GM12892 (cell line): ENCODE measurements around the gene LRWD1.
"Not testable (repeated sequence)": the region's sequence is repeated elsewhere in the genome, so short reads cannot be mapped to it uniquely, and the experiment has no call there.

Experiments
- DNase-seq: peaks from one replicate; pipeline ENCODE4 v3.0.0; 2011; ENCODE audit not compliant: insufficient read length
- FAIRE-seq: peaks from 2 replicates; lab custom pipeline; 2011; peaks lifted over from hg19 to GRCh38; lab: Jason Lieb, UNC

LRWD1 gene

DNA sequence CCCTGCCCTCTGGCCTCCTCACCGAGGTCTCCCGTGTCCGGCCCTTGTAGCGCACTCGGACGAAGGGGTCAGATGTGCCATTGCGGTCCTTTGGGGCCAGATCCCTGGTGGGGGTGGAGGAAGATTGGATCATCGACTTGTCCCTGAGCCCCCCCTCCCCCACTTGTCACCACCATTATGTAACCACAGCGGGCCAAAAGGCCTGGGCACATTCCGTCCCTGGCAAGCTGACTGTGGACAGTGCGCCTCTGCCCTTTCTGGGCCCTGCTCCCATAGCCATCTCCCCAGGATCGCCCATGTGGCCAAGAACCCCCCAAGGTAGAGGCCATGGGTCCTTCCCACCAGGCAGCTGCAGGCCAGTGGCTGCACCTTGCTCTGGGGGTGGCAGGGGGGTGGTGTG, 38.4 kb downstream of the LRWD1 start:
- FAIRE-seq, DNase-seq: not testable (repeated sequence)

DNA sequence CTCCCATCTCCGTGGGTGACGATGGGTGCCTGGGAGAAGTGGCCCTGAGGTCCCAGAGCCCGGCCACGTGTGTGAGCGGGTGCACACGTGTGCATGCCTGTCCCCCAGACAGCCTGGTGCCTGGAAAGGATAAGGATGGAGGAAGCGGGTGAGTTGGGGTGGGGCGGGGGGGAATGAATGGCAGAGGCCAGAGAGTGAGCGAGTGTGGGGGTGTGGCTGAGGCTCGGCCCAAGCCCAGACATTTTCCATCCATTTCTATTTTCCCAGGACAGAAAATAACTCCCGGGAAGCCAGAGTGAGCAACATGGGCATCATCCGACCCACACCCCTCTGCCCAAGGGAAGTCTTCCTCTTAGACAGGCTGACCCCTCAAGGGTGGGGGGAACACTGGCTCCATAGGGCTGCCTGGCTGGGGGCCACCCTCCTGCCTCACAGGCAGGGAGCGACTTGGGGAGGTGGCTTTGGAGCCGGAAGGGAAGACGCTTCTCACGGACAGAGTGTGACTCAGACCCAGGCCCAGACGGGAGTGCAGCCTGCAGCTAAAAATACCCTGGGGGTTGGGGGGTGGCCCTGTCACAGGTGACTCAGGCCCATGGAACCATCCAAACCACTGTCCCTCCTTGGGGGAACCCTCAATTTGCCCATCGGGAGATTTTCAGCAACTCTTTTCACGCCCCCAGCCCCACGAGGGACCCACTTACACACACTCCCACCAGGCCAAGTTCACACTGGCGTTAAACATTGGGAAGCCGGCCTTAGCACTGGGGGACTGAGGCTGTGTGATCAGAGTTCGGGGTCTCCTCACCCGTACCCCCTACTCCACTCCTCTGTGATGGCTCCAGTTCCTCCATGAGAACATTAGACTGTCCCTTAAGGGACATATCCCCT, 40.8 kb downstream of the LRWD1 start:
- DNase-seq, FAIRE-seq: not testable (repeated sequence)

DNA sequence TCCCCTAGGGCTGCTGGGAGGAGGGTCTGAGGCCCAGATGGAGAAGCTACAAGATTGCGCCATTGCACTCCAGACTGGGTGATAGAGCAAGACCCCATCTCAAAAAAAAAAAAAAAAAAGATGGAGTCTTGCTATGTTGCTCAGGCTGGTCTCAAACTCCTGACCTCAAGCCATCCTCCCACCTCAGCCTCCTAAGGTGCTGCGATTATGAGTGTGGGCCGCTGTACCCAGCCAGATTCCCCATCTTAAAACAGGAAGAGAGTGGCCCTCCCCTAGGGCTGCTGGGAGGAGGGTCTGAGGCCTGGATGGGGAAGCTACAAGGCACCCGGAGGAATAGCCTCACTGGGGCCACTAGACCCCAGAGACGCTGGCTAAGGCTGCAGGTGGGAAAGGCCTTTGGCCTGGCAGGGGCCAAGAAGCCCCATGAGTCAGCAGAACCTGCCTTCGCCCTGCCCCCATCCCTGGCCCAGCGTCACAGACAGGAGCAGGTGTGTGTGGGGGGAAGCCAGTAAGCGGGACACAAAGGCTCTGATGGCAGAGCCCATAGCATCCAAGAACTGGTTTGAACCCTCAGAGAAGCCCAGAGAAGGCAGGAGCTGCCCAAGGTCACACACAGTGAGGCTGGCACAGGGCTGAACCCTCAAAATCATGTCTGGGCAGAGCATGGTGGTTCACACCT, 42.8 kb downstream of the LRWD1 start:
- not testable (repeated sequence) for DNase-seq, FAIRE-seq

GRCh38 chr7:102510575-102510974, 45.8 kb downstream of the LRWD1 start:
- not testable (repeated sequence) for FAIRE-seq, DNase-seq

DNA sequence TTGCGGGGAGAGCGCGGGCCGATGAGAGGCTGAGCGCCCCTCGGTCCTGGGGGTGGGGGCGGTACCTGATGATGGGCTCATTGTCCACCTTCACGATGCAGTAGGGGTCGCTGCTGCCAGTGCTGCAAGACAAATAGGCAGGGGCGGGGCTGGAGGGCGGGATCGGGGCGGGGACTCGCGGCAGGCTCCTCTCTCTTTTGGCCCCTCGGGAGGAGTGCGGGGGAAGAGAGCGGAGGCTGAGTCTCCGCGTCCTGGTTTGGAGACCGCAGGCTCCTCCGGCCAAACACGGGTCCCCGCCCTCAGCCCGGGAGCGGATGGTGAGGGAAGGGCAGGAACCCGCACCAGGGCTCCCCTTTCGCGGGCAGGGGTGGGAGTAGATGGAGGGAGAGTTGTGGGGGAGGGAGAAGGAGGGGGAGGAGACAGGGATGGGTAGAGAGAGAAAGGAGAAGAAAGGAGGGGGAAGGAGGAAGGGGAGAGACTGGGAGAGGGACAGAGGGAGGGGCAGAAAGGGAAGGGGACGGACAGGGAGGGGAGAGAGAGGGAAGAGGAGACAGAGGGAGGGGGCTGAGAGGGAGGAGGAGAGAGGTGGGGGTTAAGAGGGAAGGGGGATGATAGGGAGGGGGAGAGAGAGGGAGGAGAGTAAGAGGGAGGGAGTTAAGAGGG, 47.2 kb downstream of the LRWD1 start:
- FAIRE-seq: peak; percentile 87
- DNase-seq: not testable (repeated sequence)

DNA sequence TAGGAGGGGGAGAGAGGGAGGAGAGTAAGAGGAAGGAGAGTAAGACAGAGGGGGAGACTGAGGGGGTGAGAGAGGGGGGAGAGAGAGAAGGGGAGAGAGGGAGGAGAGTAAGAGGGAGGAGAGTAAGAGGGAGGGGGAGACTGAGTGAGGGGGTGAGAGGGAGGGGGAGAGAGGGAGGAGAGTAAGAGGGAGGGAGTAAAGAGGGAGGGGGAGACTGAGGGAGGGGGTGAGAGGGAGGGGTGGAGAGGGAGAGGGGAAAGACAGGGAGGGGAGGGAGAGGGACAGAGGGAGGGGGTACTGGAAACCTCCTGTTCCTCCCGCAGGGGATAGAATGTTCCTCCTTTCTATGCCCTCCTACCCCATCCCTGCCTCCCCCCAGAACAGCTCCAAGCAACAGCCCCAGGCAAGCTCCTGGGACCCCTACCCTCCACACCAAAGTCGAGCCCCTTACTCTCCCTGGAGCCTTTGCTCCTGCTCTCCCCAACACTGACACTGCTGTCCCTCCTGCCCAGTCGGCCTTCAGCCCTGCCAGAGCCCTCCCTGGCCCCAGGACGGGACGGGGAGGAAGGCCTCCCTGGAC, 47.9 kb downstream of the LRWD1 start:
- not testable (repeated sequence) for FAIRE-seq
- DNase-seq: peak; percentile 13

GRCh38 chr7:102514881-102515721, 50.3 kb downstream of the LRWD1 start:
- FAIRE-seq: peak; percentile 81
- DNase-seq: not testable (repeated sequence)

DNA sequence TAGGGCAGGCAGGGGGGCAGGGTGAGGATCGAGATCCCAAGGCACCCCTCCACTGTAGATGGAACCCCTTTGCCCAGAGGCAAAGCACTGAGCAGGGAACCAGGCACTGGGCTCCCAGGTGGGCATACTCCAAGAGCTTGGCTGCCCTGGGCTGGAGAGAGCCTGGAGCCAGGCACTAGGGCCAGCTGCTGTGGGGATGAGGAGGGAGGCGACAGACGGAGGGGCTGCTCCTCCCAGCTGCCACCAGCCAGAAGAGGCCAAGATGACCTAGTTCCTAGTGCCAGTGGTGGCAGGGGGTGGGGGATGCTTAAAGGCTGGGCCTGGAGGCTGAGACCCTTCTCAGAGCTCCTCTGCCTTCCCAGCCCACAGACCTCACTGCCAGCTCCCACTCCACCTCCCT, 51.1 kb downstream of the LRWD1 start:
- FAIRE-seq, DNase-seq: not testable (repeated sequence)

GRCh38 chr7:102516951-102517350, 52.2 kb downstream of the LRWD1 start:
- DNase-seq: not testable (repeated sequence)

GRCh38 chr7:102517550-102518147, 52.9 kb downstream of the LRWD1 start, which contains the start of gene RASA4B:
TSS of gene RASA4B (minus strand) at chr7:102517777. CDS start at chr7:102517710, 67 bp downstream.
- not testable (repeated sequence) for DNase-seq

More at GRCh38 chr7:102516951-102517350, 52.2 kb downstream of the LRWD1 start:
- peak; percentile 78 for FAIRE-seq

DNA sequence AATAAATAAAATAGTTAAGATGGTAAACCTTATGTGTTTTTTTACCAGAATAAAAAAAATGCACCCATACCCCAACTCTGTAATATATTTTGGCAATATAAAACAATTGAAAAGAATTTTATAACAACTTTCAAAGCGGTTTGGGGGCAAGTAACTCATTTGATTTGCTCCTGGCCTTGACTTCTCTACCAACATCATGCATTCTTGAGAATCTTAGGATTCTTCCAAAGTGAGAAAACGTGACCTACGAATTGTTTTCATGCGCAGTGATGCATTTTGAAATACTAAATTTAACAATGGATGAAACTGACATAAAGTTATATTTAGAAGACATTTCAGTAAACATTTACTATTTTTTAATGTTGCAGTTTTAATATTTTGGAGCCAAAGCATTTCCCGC, 56.0 kb downstream of the LRWD1 start:
- not testable (repeated sequence) for DNase-seq, FAIRE-seq

More at GRCh38 chr7:102517550-102518147, 52.9 kb downstream of the LRWD1 start, which contains the start of gene RASA4B:
- peak; percentile 46 for FAIRE-seq
